ENCODE measurements around the gene LYRM4.
A peak's percentile ranks its signal among the peaks of the same experiment; 100 is the strongest.

The LYRM4 gene

GRCh38 chr6:5205877-5206850 is 54.6 kb downstream of the LYRM4 start:
- DNase-seq = peak in 54 of 56 donors; percentile 18 to 87 (median 70)

- peak in 10 of 56 donors; percentile 2 to 41 (median 16) for DNase-seq
Observed at GRCh38 chr6:5205035-5205507, 55.7 kb downstream of the LYRM4 start.

- peak in 1 of 56 donors; percentile 17 for DNase-seq
Observed at GRCh38 chr6:5204376-5204775, 56.4 kb downstream of the LYRM4 start.

GRCh38 chr6:5203546-5203945 is 57.2 kb downstream of the LYRM4 start:
- peak in 5 of 56 donors; percentile 3 to 23 (median 12) for DNase-seq

- no peak for DNase-seq
Observed at GRCh38 chr6:5202941-5203340, 57.8 kb downstream of the LYRM4 start.

- DNase-seq = no peak
Observed at GRCh38 chr6:5202206-5202605, 58.5 kb downstream of the LYRM4 start.

GRCh38 chr6:5201271-5201670 is 59.5 kb downstream of the LYRM4 start:
- no peak for DNase-seq

- no peak for DNase-seq
Observed at GRCh38 chr6:5199702-5200101, 61.0 kb downstream of the LYRM4 start.

- DNase-seq = no peak
Observed at GRCh38 chr6:5199283-5199682, 61.5 kb downstream of the LYRM4 start.

GRCh38 chr6:5197084-5197483 is 63.7 kb downstream of the LYRM4 start:
- peak in 1 of 56 donors; percentile 5 for DNase-seq

- DNase-seq = no peak
Observed at GRCh38 chr6:5192135-5192794, 68.5 kb downstream of the LYRM4 start.

- no peak for DNase-seq
Observed at GRCh38 chr6:5191722-5192121, 69.0 kb downstream of the LYRM4 start.

GRCh38 chr6:5191222-5191621 is 69.5 kb downstream of the LYRM4 start:
- no peak for DNase-seq

- no peak for DNase-seq
Observed at GRCh38 chr6:5190507-5190906, 70.2 kb downstream of the LYRM4 start.

- no peak for DNase-seq
Observed at GRCh38 chr6:5188646-5189045, 72.1 kb downstream of the LYRM4 start.

- no peak for DNase-seq
Observed at GRCh38 chr6:5184878-5185277, 75.9 kb downstream of the LYRM4 start.

- no peak for DNase-seq
Observed at GRCh38 chr6:5184218-5184617, 76.5 kb downstream of the LYRM4 start.

GRCh38 chr6:5181510-5182317 is 79.0 kb downstream of the LYRM4 start:
- DNase-seq = no peak

- DNase-seq = no peak
Observed at GRCh38 chr6:5180636-5181035, 80.1 kb downstream of the LYRM4 start.

GRCh38 chr6:5179917-5180316 is 80.8 kb downstream of the LYRM4 start:
- DNase-seq = no peak

- no peak for DNase-seq
Observed at GRCh38 chr6:5178806-5179205, 81.9 kb downstream of the LYRM4 start.

GRCh38 chr6:5175635-5176034 is 85.1 kb downstream of the LYRM4 start:
- no peak for DNase-seq
